Epithelial cell of proximal tubule (primary cell): ENCODE data around the gene AQP10. TPM values are rescaled to one million over a fixed set of nuclear protein-coding genes. Genes with fewer than 3 reads are reported as not detected.
"Not testable (repeated sequence)": the region's sequence is repeated elsewhere in the genome, so short reads cannot be mapped to it uniquely, and the experiment has no call there.

Source experiments
- DNase-seq: peaks from one replicate; pipeline ENCODE4 v3.0.0-alpha.2; 2011; ENCODE audit warnings: low read depth
- H3K4me3 ChIP-seq: 2 replicates; pipeline ENCODE4 v1.5.1; 2011; ENCODE audit warnings: low read depth, mild to moderate bottlenecking, low read length
- total RNA-seq: library from RNA; depleted of rRNA; stranded (reverse); fragments of >200 nt; gene quantifications from 2 replicates; pipeline ENCODE4 v1.2.3, GENCODE V29; 2015
- TF ChIP-seq, protein P1 (sequence below): conservative IDR thresholded peaks from 2 replicates; pipeline ENCODE4 v1.5.1; 2012; ENCODE audit warnings: low read depth, mild to moderate bottlenecking, low read length

AQP10 gene
- total RNA-seq, 1 donor from 2014 or later: not detected

DNA sequence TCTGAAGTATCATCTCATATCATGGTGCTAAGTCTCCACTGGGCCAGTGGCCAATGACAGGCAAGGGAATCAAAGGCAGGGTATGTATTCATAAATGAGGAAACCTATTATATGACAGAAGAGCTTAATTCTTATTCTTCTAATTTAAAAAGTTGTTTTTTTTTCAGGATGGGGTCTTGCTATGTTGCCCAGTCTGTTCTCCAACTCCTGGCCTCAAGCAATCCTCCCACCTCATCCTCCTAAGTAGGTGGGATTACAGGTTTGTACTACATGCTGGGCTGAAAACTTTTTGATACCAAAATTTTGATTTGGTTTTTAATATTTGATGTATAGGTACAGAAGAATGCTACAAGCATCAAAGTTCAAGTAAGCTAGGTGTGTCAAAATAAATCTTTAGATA is 39.4 kb downstream of the AQP10 start:
- no peak for DNase-seq
- H3K4me3 ChIP-seq: no peak overlapping the region
- TF ChIP-seq, protein P1, sequence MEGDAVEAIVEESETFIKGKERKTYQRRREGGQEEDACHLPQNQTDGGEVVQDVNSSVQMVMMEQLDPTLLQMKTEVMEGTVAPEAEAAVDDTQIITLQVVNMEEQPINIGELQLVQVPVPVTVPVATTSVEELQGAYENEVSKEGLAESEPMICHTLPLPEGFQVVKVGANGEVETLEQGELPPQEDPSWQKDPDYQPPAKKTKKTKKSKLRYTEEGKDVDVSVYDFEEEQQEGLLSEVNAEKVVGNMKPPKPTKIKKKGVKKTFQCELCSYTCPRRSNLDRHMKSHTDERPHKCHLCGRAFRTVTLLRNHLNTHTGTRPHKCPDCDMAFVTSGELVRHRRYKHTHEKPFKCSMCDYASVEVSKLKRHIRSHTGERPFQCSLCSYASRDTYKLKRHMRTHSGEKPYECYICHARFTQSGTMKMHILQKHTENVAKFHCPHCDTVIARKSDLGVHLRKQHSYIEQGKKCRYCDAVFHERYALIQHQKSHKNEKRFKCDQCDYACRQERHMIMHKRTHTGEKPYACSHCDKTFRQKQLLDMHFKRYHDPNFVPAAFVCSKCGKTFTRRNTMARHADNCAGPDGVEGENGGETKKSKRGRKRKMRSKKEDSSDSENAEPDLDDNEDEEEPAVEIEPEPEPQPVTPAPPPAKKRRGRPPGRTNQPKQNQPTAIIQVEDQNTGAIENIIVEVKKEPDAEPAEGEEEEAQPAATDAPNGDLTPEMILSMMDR: no peak

- not testable (repeated sequence) for H3K4me3 ChIP-seq, DNase-seq
Measured at GRCh38 chr1:154360881-154361280, 40.0 kb downstream of the AQP10 start.

DNA sequence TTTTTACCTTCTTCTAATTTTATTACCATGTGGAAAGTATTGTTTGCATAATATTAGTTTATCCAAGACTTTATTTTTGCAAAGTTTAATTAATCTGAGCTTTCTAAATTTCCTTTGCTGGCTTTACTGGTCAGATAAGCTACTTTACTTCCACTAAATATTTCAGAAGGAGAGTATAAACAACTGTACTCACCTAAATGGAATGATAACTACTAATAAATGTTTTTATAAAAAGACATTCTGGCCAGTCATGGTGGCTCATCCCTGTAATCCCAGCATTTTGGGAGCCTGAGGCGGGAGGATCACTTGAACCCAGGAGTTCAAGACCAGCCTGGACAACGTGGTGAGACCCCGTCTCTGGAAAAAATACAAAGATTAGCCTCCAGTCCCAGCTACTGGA is 40.5 kb downstream of the AQP10 start:
- H3K4me3 ChIP-seq: no peak overlapping the region
- DNase-seq: no peak
- TF ChIP-seq, protein P1: no peak

DNA sequence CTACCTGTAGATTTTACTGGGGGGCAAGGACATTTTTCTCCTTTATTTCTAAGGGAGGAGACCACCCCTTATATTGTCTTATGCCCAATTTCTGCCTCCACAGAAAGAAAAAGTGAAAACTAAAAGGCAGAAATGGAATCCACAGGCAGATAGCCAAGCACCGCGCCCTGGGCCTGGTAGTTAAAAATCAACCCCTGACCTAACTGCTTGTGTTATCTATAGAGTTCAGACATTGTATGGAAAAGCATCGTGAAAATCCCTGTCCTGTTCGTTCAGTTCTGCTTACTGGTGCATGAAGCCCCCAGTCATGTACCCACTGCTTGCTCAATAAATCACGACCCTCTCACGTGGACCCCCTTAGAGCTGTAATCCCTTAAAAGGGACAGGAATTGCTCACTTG is 50.5 kb downstream of the AQP10 start:
- TF ChIP-seq, protein P1: no peak
- no peak for DNase-seq
- H3K4me3 ChIP-seq: no peak overlapping the region

- not testable (repeated sequence) for H3K4me3 ChIP-seq, DNase-seq
Measured at GRCh38 chr1:154373777-154374357, 53.0 kb downstream of the AQP10 start.

Other genes starting within 250 kb of the AQP10 start
- not detected in 2 replicates for gene NUP210L, start 166.0 kb upstream of the AQP10 start, total RNA-seq
- gene TPM3, start 129.0 kb upstream of the AQP10 start, total RNA-seq: 569 and 700 TPM in 2 replicates
- gene CFAP141, start 114.8 kb upstream of the AQP10 start, total RNA-seq: not detected in 2 replicates
- gene UBAP2L, start 100.1 kb upstream of the AQP10 start, total RNA-seq: 56.4 and 74.7 TPM in 2 replicates
- gene HAX1, start 48.5 kb upstream of the AQP10 start, total RNA-seq: 86.1 and 149 TPM in 2 replicates
- gene ATP8B2, start 4.4 kb downstream of the AQP10 start, total RNA-seq: 26.6 and 30.6 TPM in 2 replicates
- gene IL6R, start 84.2 kb downstream of the AQP10 start, total RNA-seq: 9.5 and 14.5 TPM in 2 replicates
- gene TDRD10, start 181.1 kb downstream of the AQP10 start, total RNA-seq: not detected in 2 replicates
- gene SHE, start 181.3 kb downstream of the AQP10 start, total RNA-seq: under 0.01 TPM in 1 of 2 replicates, not detected in the other
- gene UBE2Q1, start 237.6 kb downstream of the AQP10 start, total RNA-seq: 21.8 and 26.3 TPM in 2 replicates
- gene CHRNB2, start 246.7 kb downstream of the AQP10 start, total RNA-seq: 0.07 TPM in 1 of 2 replicates, not detected in the other